HG03442 (cell line): ENCODE results near the gene PRICKLE3.
A peak's percentile ranks its signal among the peaks of the same experiment; 100 is the strongest.
"Not testable (repeated sequence)": the region's sequence is repeated elsewhere in the genome, so short reads cannot be mapped to it uniquely, and the experiment has no call there.

ENCODE experiments used
- ATAC-seq: cut with Tn5 transposase; IDR thresholded peaks from one replicate; pipeline ENCODE4 v1.9.1; 2021; ENCODE audit warnings: mild to moderate bottlenecking, moderate library complexity; ENCODE audit not compliant: unreplicated experiment

Gene PRICKLE3

DNA sequence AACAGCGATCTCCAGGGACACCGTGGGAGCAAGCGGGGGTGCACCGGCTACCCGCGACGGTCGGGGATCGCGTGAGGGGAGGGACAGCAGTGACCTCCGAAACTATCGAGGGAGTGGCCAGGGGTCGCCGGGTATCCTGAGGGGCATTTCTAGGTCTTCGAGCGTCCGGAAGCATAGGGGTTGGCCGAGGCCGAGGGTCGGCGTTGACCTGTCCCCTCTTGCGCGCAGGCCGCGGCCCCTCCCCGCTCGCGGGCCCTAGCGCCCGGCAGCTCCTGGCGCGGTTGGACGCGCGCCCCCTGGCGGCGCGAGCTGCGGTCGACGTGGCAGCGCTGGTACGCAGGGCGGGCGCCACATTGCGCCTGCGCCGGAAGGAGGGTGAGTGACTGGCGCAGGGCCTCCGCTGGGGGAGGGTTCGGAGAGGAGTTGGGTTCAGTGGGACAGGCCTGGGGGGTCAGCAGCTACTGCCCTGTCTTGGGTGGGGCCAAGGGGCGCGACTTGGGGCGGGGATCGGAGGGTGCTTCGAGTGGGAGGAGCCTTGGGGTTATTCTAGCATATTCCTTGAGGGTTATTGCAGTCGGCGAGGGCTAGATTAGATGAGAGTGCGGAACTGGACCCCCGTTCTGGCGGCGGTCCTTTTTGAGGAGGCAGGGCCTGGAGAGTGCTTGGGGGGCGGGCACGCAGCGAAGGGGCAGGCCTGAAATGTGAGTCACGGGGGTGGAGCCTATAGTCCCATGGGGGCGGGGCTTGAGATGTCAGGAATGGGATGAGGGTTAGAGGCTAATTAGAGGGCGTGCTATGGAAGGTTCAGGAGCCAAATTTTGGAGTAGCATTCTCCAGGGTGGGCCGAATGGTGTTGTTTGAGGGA lies 22.4 kb downstream of the PRICKLE3 start:
- peak; percentile 49 for ATAC-seq

DNA sequence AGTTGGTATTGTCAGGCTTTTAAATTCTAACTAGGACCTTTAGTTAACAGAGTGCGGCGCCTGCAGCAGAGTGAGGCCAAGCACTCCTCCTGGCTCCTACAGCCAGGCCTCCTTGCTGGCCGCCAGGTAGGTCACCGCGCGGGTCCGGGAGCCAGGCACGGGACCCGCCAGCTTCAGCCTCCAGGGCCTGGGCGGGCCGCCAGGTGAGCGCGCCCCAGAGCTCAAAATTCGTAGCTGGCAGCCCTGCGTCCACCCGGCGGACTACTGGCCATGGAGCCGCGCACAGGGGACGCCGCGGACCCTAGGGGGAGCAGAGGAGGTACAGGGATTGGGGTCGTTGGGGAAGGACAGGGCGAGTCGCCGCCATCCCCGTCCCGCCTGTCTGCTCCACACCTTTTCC lies 23.6 kb downstream of the PRICKLE3 start, which contains the start of gene MAGIX:
Gene MAGIX, plus strand, starts transcription at position 139 of the 400 bp plus-strand sequence. Its CDS starts 132 bp downstream, at position 271.
- no peak for ATAC-seq

DNA sequence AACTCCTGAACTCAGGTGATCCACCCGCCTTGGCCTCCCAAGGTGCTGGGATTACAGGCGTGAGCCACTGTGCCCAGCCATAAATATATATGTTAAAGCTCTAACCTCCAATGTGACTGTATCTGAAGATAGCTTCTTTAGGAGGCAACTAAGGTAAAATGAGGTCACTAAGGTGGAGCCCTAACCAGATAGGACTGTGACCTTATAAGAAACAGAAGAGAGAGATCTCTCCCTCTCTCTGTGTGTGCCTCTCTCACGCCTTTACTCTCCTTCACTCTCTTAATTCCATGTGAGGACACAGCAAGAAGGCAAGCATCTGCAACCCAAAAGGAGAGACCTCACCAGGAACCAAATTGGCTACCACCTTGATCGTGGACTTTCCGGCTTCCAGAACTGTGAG lies 24.5 kb downstream of the PRICKLE3 start:
- no peak for ATAC-seq

GRCh38 chrX:49160908-49161307 lies 25.3 kb downstream of the PRICKLE3 start:
- no peak for ATAC-seq

GRCh38 chrX:49157194-49157593 lies 29.0 kb downstream of the PRICKLE3 start:
- no peak for ATAC-seq

DNA sequence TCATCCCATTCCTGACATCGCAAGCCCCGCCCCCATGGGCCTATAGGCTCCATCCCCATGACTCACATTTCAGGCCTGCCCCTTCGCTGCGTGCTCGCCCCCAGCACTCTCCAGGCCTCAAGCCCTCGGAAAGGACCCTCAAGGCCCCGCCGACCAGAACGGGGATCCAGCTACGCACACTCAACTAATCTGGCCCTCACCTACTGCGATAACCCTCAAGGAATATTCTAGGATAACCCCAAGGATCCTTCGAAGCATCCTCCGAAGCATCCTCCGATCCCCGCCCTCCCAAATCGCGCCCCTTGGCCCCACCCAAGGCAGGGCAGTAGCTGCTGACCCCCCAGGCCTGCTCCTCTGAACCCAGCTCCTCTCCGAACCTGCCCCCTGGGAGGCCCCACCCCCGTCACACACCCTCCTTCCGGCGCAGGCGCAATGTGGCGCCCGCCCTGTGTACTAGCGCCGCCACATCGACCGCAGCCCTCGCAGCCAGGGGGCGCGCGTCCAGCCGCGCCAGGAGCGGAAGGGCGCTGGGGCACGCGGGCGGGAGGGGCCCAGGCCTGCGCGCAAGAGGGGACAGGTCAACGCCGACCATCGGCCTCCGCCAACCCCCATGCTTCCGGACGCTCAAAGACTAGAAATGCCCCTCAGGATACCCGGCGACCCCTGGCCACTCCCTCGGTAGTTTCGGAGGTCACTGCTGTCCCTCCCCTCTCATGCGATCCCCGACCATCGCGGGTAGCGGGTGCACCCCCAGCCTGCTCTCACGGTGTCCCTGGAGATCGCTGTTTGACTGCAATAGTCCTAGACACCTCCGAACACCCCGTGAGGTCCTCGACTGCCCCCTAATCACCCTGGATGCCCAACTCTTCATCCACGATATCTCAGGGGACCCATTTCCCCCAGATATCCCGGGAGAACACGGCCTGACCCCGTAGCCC lies 30.0 kb downstream of the PRICKLE3 start:
- peak; percentile 87 for ATAC-seq

DNA sequence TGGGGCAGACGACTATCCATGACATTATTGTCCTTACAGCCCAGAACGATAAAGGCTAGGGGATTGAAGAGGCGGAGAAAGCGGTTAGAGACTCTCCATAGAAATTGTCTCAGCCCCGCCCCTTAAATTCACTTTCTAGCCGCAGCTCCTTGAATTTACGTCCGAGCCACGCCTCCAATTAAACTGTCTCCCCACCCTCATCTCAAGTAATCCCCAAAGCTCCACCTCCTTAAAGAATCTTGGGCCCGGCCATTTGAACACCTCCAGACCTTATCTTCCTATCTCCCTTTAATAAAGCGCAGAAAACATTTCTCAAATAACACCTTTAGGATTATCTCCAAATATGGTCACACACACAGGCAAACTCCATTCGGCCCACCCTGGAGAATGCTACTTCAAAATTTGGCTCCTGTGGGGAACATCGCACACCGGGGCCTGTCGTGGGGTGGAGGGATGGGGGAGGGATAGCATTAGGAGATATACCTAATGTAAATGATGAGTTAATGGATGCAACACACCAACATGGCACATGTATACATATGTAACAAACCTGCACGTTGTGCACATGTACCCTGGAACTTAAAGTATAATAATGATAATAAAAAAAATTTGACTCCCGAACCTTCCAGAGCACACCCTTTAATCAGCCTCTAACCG lies 30.8 kb downstream of the PRICKLE3 start:
- ATAC-seq, result no peak

GRCh38 chrX:49153467-49153866 lies 32.7 kb downstream of the PRICKLE3 start:
- ATAC-seq, result no peak

DNA sequence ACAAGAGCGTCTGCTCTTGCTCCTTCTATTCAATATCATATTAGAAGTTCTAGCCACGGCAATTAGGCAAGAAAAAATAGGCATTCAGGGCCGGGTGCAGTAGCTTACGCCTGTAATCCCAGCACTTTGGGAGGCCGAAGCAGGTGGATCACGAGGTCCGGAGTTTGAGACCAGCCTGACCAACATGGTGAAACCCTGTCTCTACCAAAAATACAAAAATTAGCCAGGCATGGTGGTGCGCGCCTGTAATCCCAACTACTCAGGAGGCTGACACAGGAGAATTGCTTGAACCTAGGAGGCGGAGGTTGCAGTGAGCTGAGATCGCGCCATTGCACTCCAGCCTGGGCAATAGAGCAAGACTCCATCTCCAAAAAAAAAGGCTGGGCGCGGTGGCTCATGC lies 36.9 kb downstream of the PRICKLE3 start:
- ATAC-seq, result not testable (repeated sequence)

GRCh38 chrX:49148390-49149100 lies 37.6 kb downstream of the PRICKLE3 start:
- ATAC-seq, result not testable (repeated sequence)

DNA sequence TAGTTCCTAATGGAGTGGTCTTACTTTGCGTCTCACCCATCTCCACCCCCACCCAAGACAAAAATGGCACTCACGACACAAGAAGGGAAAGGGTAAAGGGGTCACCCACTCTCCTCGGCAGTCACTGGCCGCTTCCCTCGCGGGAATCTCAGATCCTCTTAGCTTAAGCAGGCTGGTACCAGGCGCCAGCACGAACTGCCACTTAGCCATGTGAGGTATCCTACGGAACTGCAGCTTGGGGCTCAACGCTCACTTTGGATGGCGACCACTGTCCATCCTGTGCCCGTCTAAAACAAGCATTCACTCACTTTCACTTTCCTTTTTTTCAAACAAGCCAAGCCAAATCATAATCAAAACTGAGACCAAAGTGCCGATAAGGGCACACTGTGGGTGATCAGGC lies 38.2 kb downstream of the PRICKLE3 start:
- ATAC-seq, result no peak

- no peak for ATAC-seq
Observed at GRCh38 chrX:49147282-49147681, 38.9 kb downstream of the PRICKLE3 start.

- not testable (repeated sequence) for ATAC-seq
Observed at GRCh38 chrX:49143154-49143553, 43.0 kb downstream of the PRICKLE3 start.

- ATAC-seq, result not testable (repeated sequence)
Observed at GRCh38 chrX:49142264-49142663, 43.9 kb downstream of the PRICKLE3 start.

DNA sequence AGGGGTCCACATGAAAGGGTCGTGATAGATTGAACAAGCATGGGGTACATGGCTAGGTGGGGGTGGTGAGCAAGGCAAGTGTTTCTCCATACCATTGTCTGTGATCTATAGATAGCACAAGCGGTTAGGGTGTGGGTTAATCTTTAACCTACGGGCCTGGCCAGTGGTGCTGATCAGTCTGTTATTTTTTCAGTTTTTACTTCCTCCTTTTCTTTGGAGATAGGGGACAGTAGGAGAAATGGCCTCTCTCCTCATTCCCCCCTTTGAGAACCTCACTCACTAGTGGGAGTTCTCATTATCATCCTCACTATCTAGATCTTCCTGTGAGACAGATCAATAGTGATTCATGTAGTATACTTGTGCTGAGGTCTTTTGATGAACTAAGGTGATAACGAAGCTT lies 46.5 kb downstream of the PRICKLE3 start:
- no peak for ATAC-seq

GRCh38 chrX:49137492-49137891 lies 48.7 kb downstream of the PRICKLE3 start:
- no peak for ATAC-seq

DNA sequence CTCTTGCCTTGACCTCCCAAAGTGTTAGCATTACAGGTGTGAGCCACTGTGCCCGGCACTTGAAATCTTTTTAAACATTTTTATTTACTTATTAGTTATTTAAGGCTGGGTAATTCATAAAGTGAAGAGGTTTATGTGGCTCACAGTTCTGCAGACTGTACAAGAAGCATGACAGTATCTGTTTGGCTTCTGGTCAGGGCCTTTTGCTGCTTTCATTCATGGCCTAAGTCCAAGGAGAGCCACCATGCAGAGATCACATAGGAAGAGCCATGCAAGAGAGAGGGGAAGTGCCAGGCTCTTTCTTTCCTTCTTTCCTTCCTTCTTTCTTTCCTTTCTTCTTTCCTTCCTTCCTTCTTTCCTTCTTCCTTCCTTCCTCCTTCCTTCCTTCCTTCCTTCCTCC lies 52.4 kb downstream of the PRICKLE3 start:
- ATAC-seq, result no peak

DNA sequence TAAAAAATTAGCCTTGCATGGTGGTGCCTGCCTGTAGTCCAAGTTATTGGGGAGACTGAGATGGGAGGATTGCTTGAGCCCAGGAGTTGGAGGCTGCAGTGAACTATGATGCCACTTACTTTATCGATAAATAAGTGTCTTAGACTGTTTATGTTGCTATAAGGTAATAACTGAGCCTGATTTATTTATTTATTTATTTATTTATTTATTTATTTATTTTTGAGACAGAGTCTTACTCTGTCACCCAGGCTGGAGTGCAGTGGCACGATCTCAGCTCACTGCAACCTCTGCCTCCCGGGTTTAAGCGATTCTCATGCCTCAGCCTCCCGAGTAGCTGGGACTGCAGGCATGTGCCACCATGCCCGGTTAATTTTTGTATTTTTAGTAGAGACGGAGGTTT lies 53.9 kb downstream of the PRICKLE3 start:
- not testable (repeated sequence) for ATAC-seq

- ATAC-seq, result no peak
Observed at GRCh38 chrX:49129427-49129826, 56.7 kb downstream of the PRICKLE3 start.

GRCh38 chrX:49127742-49128258 lies 58.4 kb downstream of the PRICKLE3 start:
- not testable (repeated sequence) for ATAC-seq
